GM08714 (cell line): ENCODE measurements around the gene OR1C1.
"Not testable (repeated sequence)": the region's sequence is repeated elsewhere in the genome, so short reads cannot be mapped to it uniquely, and the experiment has no call there.

Experiments used
- H3K4me3 ChIP-seq: fragments of 200-500 bp; sonication (Bioruptor generic); 2 replicates; pipeline ENCODE4 v1.5.1; 2014; ENCODE audit warnings: mild to moderate bottlenecking, low read length, inconsistent platforms
- ZNF274 ChIP-seq: IDR thresholded peaks from 2 replicates; pipeline ENCODE4 v1.6.1; 2012; ENCODE audit warnings: mild to moderate bottlenecking, low read depth, low read length

OR1C1 gene

GRCh38 chr1:247760456-247760855 is at the start of gene OR1C1:
TSS of gene OR1C1 (minus strand) at chr1:247760556. CDS start at chr1:247758406, 2,150 bp downstream.
- no peak for TF ChIP-seq ZNF274
- no peak within 1 kb of the TSS for H3K4me3 ChIP-seq

GRCh38 chr1:247797518-247797917 is 37.2 kb upstream of the OR1C1 start:
- TF ChIP-seq ZNF274, result no peak
- no peak overlapping the region for H3K4me3 ChIP-seq

DNA sequence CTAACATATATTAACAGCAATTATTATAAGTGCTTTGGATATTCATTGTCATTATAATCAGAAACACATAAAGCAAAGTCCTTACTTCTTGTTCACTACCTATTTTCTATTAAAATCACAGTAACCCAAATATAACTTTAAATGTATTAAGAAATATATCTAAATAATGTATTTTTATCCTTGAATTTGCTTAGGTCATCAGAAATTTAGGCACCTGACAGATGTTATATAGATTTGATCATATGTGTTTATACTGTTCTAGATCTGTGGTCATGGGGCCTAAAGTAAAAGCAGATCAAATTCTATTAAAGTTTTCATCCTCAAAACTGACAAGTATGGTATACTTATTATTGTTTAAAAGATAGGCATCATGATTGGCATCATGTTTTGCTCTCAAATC is 9.2 kb upstream of the OR1C1 start:
- no peak for TF ChIP-seq ZNF274
- no peak overlapping the region for H3K4me3 ChIP-seq

GRCh38 chr1:247754311-247754710 is 6.0 kb downstream of the OR1C1 start:
- H3K4me3 ChIP-seq, result not testable (repeated sequence)

GRCh38 chr1:247749870-247750269 is 10.5 kb downstream of the OR1C1 start:
- no peak overlapping the region for H3K4me3 ChIP-seq
- no peak for TF ChIP-seq ZNF274

DNA sequence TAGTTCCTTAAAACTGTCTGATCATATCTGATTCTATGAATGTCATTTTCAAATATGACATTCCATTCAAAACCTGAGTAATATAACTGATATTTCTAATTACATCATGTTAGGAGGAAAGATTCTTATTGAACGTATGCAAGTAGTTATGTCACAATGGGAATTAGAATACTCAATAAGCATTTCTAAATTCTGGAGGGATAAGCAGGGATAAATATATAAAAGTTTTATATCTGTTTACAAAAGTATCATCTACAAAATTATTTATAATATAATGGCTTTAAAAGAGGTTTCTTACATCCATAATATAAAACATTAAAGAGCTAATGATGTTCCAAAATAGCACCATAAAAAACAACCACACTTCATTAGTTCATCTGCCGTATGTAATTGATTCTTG is 12.3 kb downstream of the OR1C1 start, which contains the start of gene OR14A2:
Gene OR14A2 (minus strand): TSS at position 101 of the 400 bp plus-strand sequence.
- no peak within 1 kb of the TSS for H3K4me3 ChIP-seq
- no peak for TF ChIP-seq ZNF274

- TF ChIP-seq ZNF274, result no peak
Observed at GRCh38 chr1:247747616-247748015, 12.7 kb downstream of the OR1C1 start.

GRCh38 chr1:247746391-247746935 is 13.9 kb downstream of the OR1C1 start:
- no peak overlapping the region for H3K4me3 ChIP-seq
- TF ChIP-seq ZNF274, result no peak

More at GRCh38 chr1:247747616-247748015, 12.7 kb downstream of the OR1C1 start:
- no peak overlapping the region for H3K4me3 ChIP-seq

DNA sequence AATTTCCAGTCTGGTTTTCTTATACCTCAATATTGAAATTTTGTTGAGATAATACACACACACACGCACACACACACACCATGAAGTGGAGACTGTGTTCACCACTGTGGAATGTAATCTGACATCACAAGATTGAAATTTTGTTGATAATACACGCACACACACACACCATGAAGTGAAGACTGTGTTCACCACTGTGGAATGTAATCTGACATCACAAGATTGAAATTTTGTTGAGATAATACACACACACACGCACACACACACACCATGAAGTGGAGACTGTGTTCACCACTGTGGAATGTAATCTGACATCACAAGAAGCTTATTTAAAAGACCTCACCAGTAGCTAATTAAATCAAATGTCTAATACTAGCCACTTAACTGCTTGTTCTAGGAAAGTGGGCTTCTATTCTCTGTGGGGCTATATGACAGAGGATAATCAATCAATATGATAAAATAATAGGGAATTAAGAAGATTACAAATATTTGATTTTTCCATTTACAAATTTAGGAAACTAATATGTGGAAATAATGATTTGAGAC is 18.1 kb downstream of the OR1C1 start:
- H3K4me3 ChIP-seq, result not testable (repeated sequence)

- no peak for TF ChIP-seq ZNF274
Observed at GRCh38 chr1:247741756-247742155, 18.6 kb downstream of the OR1C1 start.

GRCh38 chr1:247740721-247741120 is 19.6 kb downstream of the OR1C1 start:
- no peak overlapping the region for H3K4me3 ChIP-seq
- no peak for TF ChIP-seq ZNF274

More at GRCh38 chr1:247741756-247742155, 18.6 kb downstream of the OR1C1 start:
- no peak overlapping the region for H3K4me3 ChIP-seq

- no peak for TF ChIP-seq ZNF274
- H3K4me3 ChIP-seq, result no peak within 1 kb of the TSS
Observed at GRCh38 chr1:247738315-247738714, 22.0 kb downstream of the OR1C1 start, which contains the start of gene OR14K1. TSS of gene OR14K1 (plus strand) at chr1:247738615. CDS start at chr1:247738615, 0 bp downstream.

GRCh38 chr1:247721222-247721621 is 39.1 kb downstream of the OR1C1 start:
- no peak for TF ChIP-seq ZNF274
- H3K4me3 ChIP-seq, result no peak overlapping the region

- TF ChIP-seq ZNF274, result no peak
- no peak within 1 kb of the TSS for H3K4me3 ChIP-seq
Observed at GRCh38 chr1:247716546-247716945, 43.8 kb downstream of the OR1C1 start, which contains the start of gene OR6F1. TSS of gene OR6F1 (minus strand) at chr1:247716646. CDS start at chr1:247712755, 3,891 bp downstream.

DNA sequence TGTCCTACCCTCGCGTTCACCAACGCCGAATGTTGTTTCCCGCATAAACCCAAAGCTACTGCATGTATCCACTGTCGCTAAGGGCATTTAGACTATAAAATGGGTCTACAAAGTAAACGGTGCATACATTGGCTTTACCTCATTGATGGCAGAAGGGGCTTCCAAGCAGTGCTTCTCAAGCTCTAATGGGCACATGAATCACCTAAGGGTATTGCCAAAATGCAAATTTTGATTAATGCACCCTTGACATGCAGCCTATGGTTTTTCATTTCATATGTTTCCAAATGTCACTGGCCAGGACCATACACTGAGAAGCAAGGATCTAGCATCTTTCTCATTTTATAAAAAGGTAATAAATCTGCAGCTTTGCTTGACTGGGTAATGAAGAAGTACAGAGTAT is 46.6 kb downstream of the OR1C1 start:
- TF ChIP-seq ZNF274, result no peak
- H3K4me3 ChIP-seq, result no peak overlapping the region

DNA sequence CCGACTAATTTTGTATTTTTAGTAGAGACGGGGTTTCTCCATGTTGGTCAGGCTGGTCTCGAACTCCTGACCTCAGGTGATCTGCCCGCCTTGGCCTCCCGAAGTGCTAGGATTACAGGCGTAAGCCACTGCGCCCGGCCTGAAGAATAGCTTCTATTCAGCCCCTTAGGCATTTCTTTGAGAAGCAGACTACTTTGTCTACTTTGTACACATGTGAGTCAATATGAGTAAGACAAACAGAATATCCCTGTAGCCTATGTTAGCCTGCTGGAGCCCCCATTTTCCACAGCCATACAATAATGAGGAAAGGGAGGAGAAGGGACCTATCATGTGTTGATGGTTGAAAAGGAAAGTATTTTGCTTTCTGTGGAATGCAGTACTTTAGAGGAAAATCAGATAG is 49.7 kb downstream of the OR1C1 start:
- H3K4me3 ChIP-seq, result not testable (repeated sequence)
